ENCODE data around the gene GAK. TPM values are rescaled to one million over a fixed set of nuclear protein-coding genes. Genes with fewer than 3 reads are reported as not detected.

Gene GAK
- total RNA-seq, 3 donors from 2014 or later (not counting 1 experiment from before 2014, with no cell fraction given), result 349 to 358 (median 349) TPM

- H3K9me3 ChIP-seq (ENCODE audit: control insufficient read depth, insufficient read depth, low read length), result no peaks in the 10 kb centered on the region
- Mint-ChIP-seq H3K27me3 (ENCODE audit: low read depth in 2 of 2) (no peaks in the 10 kb centered on the region), H3K4me3 (no peak overlapping the region), H3K9me3 (no peaks in the 10 kb centered on the region), H3K27ac (no peak overlapping the region), H3K4me1 (peaks cover 0 to 2% of the 10 kb centered on the region in 2 donors), H3K36me3 (no peaks in the 10 kb centered on the region)
- DNase-seq (no peak), ATAC-seq (no peak)
- H3K4me3 ChIP-seq (ENCODE audit: low read length), result no peak overlapping the region
- TF ChIP-seq, protein P1, sequence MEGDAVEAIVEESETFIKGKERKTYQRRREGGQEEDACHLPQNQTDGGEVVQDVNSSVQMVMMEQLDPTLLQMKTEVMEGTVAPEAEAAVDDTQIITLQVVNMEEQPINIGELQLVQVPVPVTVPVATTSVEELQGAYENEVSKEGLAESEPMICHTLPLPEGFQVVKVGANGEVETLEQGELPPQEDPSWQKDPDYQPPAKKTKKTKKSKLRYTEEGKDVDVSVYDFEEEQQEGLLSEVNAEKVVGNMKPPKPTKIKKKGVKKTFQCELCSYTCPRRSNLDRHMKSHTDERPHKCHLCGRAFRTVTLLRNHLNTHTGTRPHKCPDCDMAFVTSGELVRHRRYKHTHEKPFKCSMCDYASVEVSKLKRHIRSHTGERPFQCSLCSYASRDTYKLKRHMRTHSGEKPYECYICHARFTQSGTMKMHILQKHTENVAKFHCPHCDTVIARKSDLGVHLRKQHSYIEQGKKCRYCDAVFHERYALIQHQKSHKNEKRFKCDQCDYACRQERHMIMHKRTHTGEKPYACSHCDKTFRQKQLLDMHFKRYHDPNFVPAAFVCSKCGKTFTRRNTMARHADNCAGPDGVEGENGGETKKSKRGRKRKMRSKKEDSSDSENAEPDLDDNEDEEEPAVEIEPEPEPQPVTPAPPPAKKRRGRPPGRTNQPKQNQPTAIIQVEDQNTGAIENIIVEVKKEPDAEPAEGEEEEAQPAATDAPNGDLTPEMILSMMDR (IDR thresholded peaks at IDR 0.05), result no peak
- H3K36me3 ChIP-seq (ENCODE audit: control insufficient read depth, insufficient read depth, low read length), result peaks cover 65% of the 10 kb centered on the region
- intact Hi-C loops (cut with micrococcal nuclease), result no loop called here
- 98% methylated on average over 8 of the region's 10 CpGs for WGBS (ENCODE audit: insufficient coverage)
- no peaks in the 10 kb centered on the region for H3K4me1 ChIP-seq (ENCODE audit: control insufficient read depth, insufficient read depth, low read length)
- no peak overlapping the region for H3K27ac ChIP-seq (ENCODE audit: low read length)
- no peaks in the 10 kb centered on the region for H3K27me3 ChIP-seq (ENCODE audit: control insufficient read depth, insufficient read depth, low read length)
Measured at GRCh38 chr4:892780-893179, 39.3 kb downstream of the GAK start.

DNA sequence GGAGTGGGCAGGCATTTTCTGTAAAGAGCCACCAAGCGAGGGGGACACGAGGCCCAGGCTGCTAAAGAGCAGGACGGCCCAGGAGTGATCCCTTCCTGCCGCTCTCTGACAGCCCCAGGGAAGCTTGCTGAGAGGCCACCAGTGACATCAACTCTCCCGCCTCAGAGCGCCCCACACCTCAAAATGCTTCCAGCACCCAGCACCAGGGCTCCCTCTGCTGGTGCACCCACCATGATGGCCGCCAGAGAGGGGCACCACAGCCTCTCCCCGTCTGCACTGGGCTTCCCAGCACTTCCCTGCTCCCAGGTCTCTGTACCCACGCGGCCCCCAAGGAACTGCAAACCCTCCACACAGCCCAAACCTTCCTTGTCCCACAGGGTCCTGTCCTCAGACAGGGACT lies 40.4 kb downstream of the GAK start:
- peaks cover 62% of the 10 kb centered on the region for H3K36me3 ChIP-seq (ENCODE audit: control insufficient read depth, insufficient read depth, low read length)
- no peaks in the 10 kb centered on the region for H3K4me1 ChIP-seq (ENCODE audit: control insufficient read depth, insufficient read depth, low read length)
- Mint-ChIP-seq H3K9me3 (no peaks in the 10 kb centered on the region), H3K36me3 (no peaks in the 10 kb centered on the region), H3K27ac (peak overlapping the region in 1 of 2 donors; percentile 40), H3K4me1 (peaks cover 0 to 8% of the 10 kb centered on the region in 2 donors), H3K27me3 (ENCODE audit: low read depth in 2 of 2) (no peaks in the 10 kb centered on the region), H3K4me3 (no peak overlapping the region)
- H3K4me3 ChIP-seq (ENCODE audit: low read length), result no peak overlapping the region
- no peak overlapping the region for H3K27ac ChIP-seq (ENCODE audit: low read length)
- TF ChIP-seq, protein P1 (IDR thresholded peaks at IDR 0.05), result no peak
- ATAC-seq (peak in 1 of 3 donors; percentile 36), DNase-seq (peak in 1 of 2 donors; percentile 28)
- H3K27me3 ChIP-seq (ENCODE audit: control insufficient read depth, insufficient read depth, low read length), result no peaks in the 10 kb centered on the region
- 97% methylated on average over 10 of the region's 10 CpGs for WGBS (ENCODE audit: insufficient coverage)
- intact Hi-C loops (cut with micrococcal nuclease), result no loop called here
- no peaks in the 10 kb centered on the region for H3K9me3 ChIP-seq (ENCODE audit: control insufficient read depth, insufficient read depth, low read length)

DNA sequence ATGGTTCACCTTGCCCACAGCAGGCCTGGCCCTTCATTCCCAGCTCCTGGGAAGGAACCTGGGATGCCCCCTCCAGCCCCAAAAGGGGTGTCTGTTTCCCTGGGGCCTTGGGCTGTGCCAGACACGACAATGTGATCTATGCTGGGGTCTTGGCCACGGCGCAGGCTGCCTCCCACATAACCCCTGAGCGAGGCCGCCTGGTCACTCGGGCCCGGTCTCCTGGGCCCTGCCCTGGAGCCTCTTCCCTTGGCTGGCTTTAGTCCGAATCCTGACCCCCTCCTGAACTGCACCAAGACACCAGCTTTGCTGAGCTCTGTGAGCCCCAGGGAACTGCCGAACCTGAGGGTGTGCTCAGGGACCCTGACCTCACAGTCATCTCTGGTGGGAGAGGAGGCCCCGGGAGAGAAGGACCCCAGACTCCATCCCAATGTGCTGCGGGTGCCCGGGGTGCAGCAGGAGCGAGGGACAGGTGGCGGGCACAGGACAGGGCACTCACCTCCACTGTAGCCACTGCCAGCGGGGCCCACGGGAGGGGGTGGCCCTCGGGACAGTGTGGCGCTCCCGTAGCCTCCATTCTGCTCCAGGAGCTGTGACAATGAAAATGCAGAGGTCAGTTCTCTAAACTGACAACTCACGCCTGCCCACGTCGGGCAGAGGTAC lies 42.0 kb downstream of the GAK start:
- 98% methylated on average over 22 of the region's 22 CpGs for WGBS (ENCODE audit: insufficient coverage)
- no peak overlapping the region for H3K27ac Mint-ChIP-seq
- H3K4me1 Mint-ChIP-seq, result peaks cover 0 to 8% of the 10 kb centered on the region in 2 donors
- no peaks in the 10 kb centered on the region for H3K4me1 ChIP-seq (ENCODE audit: control insufficient read depth, insufficient read depth, low read length)
- no peaks in the 10 kb centered on the region for H3K9me3 Mint-ChIP-seq
- no peak overlapping the region for H3K27ac ChIP-seq (ENCODE audit: low read length)
- TF ChIP-seq, protein P1 (IDR thresholded peaks at IDR 0.05), result no peak
- no peaks in the 10 kb centered on the region for H3K27me3 ChIP-seq (ENCODE audit: control insufficient read depth, insufficient read depth, low read length)
- intact Hi-C loops (cut with micrococcal nuclease), result no loop called here
- no peak overlapping the region for H3K4me3 ChIP-seq (ENCODE audit: low read length)
- H3K36me3 Mint-ChIP-seq, result no peaks in the 10 kb centered on the region
- H3K9me3 ChIP-seq (ENCODE audit: control insufficient read depth, insufficient read depth, low read length), result no peaks in the 10 kb centered on the region
- no peak overlapping the region for H3K4me3 Mint-ChIP-seq
- DNase-seq (no peak), ATAC-seq (no peak)
- peaks cover 62% of the 10 kb centered on the region for H3K36me3 ChIP-seq (ENCODE audit: control insufficient read depth, insufficient read depth, low read length)
- no peaks in the 10 kb centered on the region for H3K27me3 Mint-ChIP-seq (ENCODE audit: low read depth in 2 of 2)

DNA sequence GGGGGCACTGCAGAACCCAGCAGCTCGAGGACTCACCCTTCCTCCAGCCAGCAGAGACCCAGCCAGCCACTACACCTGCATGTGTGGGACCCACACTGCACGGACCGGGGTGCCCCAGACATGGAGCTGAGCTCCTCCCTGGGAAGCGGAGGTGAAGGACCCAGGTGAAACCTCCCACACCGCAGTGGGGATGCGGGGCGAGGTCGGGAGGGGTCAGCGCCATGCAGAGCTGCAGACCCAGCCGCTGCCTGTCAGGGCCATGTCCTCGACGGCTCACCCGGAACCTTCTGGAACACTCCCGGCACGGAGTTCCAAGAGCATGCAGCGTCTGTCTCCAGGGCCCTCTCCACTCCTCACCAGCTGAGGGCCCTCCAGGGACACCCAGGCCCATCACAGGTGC lies 42.6 kb downstream of the GAK start:
- peaks cover 0 to 8% of the 10 kb centered on the region in 2 donors for H3K4me1 Mint-ChIP-seq
- Histone ChIP-seq H3K9me3 (ENCODE audit: control insufficient read depth, insufficient read depth, low read length) (no peaks in the 10 kb centered on the region), H3K36me3 (ENCODE audit: control insufficient read depth, insufficient read depth, low read length) (peaks cover 63% of the 10 kb centered on the region), H3K4me1 (ENCODE audit: control insufficient read depth, insufficient read depth, low read length) (no peaks in the 10 kb centered on the region), H3K4me3 (ENCODE audit: low read length) (no peak overlapping the region), H3K27me3 (ENCODE audit: control insufficient read depth, insufficient read depth, low read length) (no peaks in the 10 kb centered on the region), H3K27ac (ENCODE audit: low read length) (no peak overlapping the region)
- H3K4me3 Mint-ChIP-seq, result no peak overlapping the region
- TF ChIP-seq, protein P1 (IDR thresholded peaks at IDR 0.05), result no peak
- intact Hi-C loops (cut with micrococcal nuclease), result no loop called here
- no peaks in the 10 kb centered on the region for H3K36me3 Mint-ChIP-seq
- ATAC-seq (no peak), DNase-seq (no peak)
- H3K27ac Mint-ChIP-seq, result no peak overlapping the region
- WGBS (ENCODE audit: insufficient coverage), result 98% methylated on average over 16 of the region's 16 CpGs
- no peaks in the 10 kb centered on the region for H3K9me3 Mint-ChIP-seq
- H3K27me3 Mint-ChIP-seq (ENCODE audit: low read depth in 2 of 2), result no peaks in the 10 kb centered on the region

All from natural killer cell (primary cell).